ENCODE data around the gene ZNF554.

ZNF554 gene

DNA sequence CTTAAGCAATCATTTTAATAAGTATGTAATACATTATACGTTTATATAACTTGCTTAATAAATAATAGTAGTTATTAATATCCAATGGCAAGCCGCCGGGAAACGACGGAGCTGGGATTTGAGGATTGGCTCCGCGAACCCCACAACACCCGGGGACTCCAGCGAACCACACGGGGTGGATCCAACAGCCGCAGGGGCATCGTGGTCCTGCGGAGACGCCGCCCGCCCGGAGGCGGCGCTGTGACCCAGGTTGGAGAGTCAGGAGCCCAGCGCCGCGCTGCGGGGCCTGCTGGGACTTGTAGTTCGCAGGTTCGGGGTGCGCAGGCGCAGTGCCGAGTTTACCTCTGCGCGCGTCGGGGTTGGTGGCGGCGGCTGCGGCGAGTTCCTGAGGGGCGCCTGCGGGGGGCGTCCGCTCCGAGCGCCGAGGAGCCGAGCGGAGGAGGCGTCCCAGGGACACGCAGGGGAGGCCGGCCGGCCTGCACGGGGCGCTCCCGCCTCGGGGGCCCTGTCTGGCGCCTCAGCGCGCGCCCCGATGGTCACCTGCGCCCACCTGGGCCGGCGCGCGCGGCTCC is at the start of gene ZNF554:
Gene ZNF554 (plus strand): TSS at position 329 of the 572 bp plus-strand sequence. CDS start 204 bp downstream, at position 533.
- peak; percentile 96 to 98 for DNase-seq (ENCODE audit: low read depth in 2 of 2)

DNA sequence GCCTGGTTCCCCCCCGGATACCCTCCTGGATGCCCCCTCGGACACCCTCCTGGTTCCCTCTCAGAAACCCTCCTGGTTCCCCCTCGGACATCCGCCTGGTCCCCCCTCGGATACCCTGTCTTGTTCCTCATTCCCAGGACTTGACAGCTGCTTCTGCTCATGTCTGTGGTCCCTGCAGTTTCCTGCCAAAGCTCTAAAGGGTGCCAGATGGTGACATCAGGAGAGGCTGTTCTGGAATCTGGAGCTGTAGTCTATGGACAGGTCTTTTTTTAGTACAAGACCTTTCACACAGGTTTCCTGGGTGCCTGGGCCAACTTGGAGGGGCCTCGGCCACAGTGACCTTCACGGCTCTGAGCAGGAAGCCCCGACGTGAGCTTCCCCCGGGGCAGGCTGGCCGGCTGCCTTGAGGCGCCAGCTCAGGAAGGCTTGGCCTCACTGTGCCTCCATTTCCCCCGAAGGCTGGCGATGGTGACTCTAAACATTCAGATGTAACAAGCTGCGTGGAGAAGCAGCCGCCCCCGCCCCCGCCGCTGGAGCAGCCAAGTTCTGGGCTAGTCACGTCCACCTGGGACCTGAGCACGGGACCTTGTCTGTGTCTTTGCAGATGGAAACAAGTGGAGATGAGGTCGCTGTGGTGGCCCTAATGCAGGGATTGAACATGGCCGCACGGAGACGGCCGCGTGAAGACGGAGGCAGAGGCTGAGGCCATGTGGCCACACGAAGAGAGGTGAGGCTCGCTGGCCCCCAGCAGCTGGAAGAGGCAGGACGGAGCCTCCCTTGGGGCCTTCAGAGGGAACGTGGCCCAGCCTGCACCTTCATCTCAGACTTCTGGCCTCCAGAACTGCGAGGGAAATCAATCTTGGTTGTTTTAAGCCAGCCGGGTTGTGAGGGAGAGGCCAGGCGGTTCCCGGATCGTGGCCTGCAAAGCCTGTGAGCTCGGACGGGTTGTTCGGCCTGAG is 49.3 kb upstream of the ZNF554 start:
- no peak for DNase-seq (ENCODE audit: low read depth in 2 of 2)

DNA sequence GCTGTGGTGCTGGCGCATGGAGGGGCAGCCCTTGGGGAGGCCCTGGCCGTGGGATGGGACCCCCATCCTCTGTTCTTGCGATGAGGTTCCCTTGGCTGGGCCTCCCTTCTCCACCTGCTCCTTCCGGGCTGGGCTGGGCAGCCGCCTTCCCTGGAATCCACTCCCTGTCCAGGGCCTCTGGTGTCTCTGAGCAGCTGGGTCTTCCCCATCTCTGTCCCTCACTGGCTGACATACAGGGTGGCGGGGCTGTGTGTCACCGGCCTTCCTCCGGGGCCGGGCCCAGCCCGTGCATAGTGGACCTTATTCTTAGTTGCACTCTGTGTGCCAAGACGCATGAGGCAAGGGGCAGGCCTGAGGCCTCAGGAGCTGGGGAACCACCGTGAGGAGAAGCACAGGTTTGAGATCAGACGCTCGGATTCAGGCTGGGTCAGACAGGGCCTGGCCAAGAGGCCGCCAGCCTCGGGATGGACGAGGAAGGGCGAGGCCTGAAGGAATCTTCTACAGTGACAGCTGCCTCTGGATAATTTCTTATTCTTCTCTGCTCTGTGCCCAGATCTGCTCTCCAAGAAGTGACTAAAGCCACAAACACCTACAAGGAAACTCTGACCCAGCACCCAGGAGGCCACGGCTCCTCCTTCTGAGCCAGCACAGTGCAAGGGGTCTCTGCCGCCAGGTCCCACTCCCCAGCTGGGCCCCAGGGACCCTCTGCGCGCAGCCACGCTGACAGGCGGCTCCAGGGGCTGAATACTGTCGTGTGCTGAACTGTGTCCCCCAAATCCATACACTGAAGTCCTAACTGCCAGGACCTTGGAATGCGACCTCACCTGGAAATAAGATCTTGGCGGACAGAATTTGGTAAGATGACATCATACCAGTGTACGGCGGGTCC is 47.6 kb upstream of the ZNF554 start:
- no peak for DNase-seq (ENCODE audit: low read depth in 2 of 2)

DNA sequence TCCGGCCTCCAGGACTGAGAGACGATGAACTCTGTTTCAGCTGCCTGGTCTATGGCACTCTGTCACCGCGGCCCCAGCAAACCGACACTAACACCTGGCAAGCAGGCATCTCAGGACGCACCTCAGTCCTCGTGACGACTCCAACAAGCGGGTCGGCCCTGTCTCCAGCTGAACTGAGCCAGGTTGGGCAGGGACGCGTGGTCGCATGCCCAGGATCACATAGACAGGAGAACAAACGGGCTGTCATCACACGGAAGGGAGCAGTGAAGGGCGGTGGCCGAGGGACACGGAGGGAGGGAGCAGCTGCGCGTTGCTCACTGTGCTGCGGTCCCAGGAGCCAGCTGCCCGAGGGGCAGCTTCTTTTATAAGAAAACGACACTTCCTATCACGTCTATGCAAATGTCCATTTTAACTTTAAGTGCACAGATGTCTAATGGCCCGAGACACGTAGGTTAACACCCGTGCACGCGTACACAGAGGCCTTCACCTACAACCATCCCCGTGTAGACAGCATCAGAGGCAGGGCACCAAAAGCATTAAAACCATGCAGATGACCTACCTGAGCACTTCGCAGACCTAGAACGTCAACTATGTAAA is 45.5 kb upstream of the ZNF554 start:
- DNase-seq (ENCODE audit: low read depth in 2 of 2): no peak

DNA sequence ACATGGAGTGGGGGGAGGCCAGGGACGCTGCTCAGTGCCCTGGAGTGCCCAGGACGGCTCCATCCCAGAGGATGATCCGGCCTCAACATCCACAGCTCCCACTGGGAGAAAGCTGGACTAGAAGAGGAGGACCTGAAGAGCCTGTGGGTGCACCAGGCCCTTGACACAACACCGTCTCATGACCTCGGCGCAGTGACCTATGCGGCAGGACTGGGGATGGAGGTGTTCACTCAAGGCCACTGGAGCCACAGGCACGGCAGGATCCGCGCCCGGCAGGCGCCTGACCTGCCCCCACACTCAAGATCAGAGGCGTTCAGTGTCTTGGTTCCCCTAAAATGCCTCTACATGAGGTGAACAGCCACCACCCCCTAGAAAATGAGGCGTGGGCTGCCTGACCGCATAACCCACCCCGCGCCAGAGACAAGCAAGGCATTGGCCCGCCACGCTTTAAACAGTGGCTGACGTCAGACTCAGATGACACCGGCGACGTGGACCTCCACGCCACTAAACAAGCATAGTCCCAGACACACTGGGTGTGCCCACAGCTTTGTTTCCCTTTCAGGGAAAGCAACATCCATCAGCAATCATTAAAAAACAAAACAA is 44.6 kb upstream of the ZNF554 start:
- no peak for DNase-seq (ENCODE audit: low read depth in 2 of 2)

DNA sequence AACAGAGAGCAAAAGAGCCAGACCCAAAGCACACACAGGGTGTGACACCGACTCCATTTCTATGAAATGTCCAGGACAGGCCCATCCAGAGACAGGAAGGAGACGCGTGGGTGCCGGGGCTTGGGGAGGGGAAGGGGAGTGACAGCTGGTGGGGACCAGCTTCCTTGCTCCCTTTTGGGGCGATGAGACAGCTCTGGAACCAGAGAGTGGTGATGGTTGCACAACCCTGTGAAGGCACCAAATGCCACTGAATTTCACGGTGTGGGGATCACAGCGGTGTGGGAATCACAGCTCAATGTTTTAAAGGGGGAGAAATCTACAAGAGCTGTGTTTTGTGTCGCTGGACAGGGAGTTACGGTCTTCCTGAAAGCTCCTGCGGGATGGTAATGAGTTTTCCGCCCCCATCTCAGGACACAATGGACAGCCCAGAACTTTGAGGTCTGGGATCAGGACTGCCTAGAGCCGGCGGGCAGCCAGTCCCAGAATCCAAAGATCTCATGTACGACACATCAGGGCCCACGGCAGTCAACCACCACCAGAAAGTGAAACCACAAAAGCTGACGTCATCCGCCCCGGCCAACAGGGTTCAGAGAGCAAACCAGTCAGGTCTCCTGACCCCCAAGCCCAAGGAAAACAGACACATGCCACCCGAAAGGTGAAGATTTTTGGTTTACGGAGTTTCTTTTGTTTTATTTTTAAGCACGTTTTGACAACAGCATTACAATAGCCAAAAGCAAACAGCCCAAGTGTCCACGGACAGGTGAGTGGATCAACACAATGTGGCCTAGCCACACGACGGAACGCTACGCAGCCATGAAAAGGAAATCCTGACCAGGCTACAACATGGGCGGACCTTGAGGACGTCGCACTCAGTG is 43.9 kb upstream of the ZNF554 start:
- DNase-seq (ENCODE audit: low read depth in 2 of 2): peak; percentile 68 to 74

DNA sequence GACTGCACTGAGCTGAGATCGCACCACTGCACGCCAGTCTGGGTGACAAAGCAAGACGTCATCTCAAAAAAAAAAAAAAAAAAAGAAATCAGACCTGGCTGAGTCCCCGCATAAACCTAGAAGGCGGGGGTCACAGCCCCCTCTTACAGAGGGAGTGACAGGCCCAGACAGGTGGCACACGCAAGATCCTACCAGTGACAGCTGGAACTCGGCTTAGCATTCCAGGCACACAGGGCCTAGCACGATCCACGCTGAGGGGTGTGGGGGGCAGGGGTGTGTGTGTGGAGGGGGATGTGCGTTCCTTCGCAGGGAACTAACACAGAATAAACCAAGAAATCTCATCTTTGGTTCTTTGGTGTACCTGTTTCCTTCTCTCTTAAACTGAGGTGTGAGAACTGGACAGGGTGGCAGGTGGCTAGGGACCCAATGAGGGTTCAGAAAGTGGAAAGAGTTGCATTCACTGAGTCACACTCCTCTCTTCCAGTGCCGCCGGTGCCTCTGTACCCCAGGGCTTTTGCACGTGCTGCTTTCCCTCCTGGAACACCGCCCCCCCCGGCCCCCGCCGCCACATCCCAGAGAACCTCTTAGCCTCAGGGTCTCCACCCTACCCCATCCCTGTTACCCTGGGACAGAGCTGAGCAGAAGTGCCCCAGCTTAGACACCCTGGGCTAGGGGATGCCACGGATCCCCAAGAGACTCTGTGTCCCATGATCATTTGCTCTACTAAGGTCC is 41.5 kb upstream of the ZNF554 start:
- no peak for DNase-seq (ENCODE audit: low read depth in 2 of 2)

DNA sequence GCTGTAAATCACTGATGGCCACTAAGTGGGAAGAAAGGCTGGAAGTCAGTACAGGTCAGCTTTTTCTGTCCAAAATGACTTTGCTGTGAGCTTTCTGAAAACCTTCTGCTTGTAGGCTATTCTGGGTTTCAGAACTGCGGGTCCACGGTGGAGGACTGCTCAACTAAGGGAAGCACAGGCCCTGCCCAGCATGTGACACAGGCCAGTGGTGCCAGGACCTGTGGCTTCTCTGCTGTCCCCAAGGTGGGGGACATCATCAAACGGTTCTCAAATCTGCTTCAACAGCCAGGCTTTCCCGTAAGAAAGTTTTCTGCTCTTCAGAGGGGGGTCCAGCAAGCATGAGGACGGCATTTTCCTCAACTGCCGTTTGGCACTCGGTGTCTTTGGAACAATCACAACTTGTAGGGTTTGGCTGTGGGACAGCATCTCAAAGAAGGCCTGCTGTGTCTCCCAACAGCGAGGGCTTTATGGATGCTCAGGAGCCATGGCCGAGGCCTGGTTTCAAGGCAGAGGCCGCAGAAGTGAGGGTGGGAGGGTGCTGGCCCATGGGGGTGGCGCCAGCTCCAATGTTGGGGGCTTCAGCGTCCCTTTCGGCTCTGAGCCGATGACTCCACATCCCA is 40.4 kb upstream of the ZNF554 start:
- no peak for DNase-seq (ENCODE audit: low read depth in 2 of 2)

DNA sequence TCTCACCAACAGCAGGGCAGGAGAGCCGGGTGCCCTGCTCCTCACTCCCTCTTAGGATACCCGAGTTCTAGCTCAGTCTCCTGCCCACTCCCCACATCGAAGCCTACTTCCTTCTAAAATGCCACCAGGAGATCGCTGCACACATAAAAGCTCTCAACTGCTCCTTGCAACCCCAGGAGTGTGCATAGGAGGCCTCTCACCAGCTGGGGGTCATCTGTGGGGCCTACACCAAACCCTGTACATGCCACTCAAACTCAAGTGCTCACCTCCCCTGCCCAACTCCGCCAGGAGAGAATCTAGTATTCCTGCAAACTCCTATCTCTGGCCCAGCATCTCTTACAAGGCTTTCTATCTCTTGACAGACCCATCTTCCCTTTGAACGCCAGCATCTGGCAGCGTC is 39.4 kb upstream of the ZNF554 start:
- no peak for DNase-seq (ENCODE audit: low read depth in 2 of 2)

DNA sequence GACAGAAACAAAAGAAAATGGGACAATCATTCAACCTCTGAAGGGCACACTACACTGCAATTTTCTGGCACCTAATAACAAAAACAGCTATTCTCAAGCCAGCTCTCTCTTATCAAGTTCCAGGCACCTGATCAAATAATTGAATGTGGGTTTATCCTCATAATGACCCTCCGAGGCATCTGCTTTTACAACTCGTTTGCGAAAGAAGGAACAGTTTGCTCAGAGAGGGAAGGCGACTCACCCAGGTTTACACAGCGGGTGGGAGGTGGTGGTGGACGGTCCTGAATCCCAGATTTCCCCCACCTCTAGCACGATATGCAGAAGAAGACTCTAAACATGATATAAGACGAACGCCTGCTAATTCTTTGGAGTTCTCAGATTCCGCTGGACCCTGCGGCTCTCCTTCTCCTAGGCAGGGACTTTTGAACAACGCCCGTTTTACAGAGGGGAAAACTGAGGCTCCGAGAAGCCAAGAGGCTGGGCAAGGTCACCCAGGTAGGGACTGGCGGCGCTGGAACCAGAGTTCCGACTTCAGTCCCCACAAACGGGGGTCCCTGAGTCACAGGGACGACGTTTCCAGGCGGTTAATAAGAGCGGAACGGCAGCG is 37.2 kb upstream of the ZNF554 start:
- no peak for DNase-seq (ENCODE audit: low read depth in 2 of 2)

DNA sequence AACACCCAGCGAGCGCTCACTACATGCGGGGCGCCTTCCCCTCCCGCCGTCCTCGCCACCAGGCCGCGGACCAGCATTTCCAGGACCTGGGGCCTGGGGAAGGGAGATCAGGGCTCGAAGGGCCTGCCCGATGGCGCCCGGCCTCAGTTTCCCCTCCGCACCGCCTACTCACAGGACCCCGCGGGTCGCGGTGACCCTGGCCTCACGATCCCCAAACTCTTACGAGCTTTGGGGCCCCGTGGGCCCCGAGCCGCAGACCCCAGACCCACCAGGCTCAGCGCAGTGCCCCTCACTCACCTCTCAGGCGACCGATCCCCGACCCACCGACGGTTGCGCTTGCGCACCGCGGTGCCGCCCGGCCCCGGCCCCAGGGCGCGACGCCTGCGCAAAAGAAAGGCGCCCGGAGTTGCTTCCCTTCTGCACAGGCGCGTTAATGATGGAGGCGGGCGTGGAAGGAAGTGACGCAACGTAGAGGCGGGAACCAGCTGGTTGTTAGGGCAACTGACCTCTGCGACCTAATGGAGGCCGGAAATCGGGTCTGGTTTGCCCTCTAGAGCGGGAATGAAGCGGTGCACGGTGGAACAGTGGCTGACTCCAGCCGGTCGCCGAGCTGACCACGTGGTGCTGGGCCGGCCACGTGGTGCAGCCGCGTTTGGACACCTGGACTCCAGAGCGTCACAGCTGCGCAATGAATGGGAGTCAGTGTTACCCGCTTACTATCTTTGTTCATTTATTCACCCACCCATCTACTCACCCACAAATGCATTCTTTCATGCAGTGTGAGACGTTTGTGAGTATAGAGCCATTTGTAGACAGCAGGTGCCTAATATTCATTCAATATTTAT is 36.5 kb upstream of the ZNF554 start, which contains the start of gene SGTA:
Gene SGTA (minus strand): TSS at position 338 of the 845 bp plus-strand sequence. CDS start 14,205 bp downstream, outside the sequence.
- DNase-seq (ENCODE audit: low read depth in 2 of 2): peak; percentile 92 to 96

DNA sequence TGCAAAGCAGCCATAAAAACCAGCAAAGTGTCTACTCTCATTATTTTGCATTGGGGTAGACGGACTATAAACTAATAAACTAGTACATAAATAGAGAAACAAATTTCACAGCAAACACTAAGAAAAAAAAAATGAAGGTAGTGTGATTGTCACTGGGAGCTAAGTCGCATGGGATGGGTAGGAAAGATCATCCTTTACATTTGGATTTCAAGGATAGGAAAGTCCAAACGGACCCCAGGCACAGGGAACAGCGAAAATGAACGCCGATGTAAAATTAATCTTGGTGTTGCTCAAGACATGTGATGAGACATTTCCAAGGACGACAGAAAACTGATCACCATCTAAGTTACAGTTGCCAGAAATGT is 35.9 kb upstream of the ZNF554 start:
- no peak for DNase-seq (ENCODE audit: low read depth in 2 of 2)

DNA sequence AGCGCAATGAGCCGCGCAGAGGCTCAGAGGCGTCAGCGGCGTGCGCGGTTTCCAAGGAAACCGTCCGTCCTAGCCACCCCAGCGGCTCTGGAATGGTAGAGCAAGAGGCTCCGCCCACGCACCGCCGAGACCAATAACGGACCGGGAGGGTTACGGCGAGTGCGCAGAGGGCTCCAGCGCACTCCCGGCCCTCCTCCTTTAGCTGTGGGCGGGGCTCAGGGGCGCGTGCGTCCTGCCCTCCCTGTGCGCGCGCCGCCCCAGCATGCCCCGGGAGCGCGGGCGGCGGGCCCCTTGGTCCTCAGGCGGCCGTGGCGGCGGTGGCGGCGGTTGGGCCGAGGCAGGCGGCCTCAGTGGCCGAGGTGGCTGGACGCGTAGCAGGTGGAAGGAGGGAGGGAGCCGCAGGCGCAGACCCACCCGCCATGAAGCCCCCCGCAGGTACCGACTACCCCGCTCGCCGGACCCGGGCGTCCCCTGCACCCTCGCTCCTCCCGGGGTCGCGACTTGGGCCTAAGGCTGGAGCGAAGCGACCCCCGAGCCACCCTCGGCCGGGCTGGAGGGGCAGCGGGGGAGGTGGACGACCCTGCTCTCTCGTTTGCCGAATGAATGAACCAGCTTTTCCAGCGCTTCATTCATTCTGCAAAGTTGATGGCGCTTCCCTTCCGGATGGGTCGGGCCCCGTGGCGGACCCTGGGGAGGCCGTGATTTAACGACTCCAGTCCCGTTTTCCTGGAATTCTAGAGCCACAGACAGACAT is 34.2 kb upstream of the ZNF554 start, which contains the start of gene THOP1:
Gene THOP1 (plus strand): TSS at position 260 of the 754 bp plus-strand sequence. CDS start 160 bp downstream, at position 420.
- DNase-seq (ENCODE audit: low read depth in 2 of 2): peak; percentile 100

DNA sequence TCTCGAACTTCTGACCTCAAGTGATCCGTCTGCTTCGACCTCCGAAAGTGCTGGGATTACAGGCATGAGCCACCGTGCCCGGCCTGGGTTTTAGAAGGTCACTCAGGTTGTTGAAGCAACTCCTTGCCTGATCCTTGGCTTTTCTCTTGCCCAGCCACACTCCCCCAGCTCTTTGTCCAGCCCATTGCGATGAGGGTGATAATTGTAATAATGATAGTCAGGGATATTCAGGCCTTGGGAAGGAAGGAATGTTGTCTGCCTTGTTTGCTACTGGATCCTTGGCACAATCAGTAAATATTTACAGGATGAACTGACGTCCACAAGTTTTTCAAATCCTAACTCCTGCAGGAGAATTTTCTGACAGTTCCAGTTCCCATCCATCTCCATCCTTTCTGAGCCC is 32.6 kb upstream of the ZNF554 start:
- no peak for DNase-seq (ENCODE audit: low read depth in 2 of 2)

DNA sequence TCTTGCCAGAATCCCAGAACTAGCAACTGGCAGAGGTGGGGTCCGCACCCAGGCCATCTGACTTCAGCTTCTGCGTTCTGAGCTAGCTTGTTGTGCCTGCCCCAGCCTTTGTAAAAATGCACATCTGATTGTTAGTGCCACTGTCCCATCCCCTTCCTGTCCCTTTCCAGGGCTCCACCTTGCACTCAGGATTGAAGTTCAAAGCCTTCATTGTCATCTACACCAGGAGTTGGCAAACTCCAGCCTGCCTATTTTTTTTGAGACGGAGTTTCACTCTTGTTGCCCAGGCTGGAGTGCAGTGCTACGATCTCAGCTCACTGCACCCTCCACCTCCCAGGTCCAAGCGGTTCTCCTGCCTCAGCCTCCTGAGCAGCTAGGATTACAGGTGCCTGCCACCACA is 31.4 kb upstream of the ZNF554 start:
- DNase-seq (ENCODE audit: low read depth in 2 of 2): no peak

DNA sequence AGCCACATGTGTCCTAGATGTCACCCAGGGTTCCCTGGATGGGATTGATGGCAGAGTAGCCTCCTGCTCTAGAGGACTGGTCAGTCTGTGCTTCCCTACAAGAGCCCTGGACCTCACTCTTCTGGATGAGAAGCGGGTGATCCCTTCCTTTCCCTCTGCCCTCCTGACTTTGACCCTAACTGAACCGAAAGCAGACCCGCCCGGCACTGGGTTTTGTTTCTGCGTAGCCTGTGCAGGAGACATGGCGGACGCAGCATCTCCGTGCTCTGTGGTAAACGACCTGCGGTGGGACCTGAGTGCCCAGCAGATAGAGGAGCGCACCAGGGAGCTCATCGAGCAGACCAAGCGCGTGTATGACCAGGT is 29.5 kb upstream of the ZNF554 start:
- no peak for DNase-seq (ENCODE audit: low read depth in 2 of 2)
